AG04450 (cell line): ENCODE measurements around the gene MAPKAPK2. TPM values are rescaled to one million over a fixed set of nuclear protein-coding genes. Genes with fewer than 3 reads are reported as not detected.
A peak's percentile ranks its signal among the peaks of the same experiment; 100 is the strongest.

Source experiments
- CTCF ChIA-PET: fragments of 300-600, 350-600 bp; formaldehyde crosslinking; extraction: SDS; loops from one replicate; lab custom pipeline; 2022; ENCODE audit warnings: antibody characterized with exemption, inconsistent platforms; lab: Charles Lee
- POLR2A ChIA-PET: fragments of 350-600 bp; formaldehyde crosslinking; extraction: SDS; loops from one replicate; lab custom pipeline; 2021; ENCODE audit warnings: antibody characterized with exemption, inconsistent platforms; lab: Yijun Ruan, JAX
- DNase-seq: peaks from one replicate; pipeline ENCODE4 v3.0.0-alpha.2; 2011; ENCODE audit warnings: low read depth, low spot score
- H3K27ac ChIP-seq: one replicate; pipeline ENCODE4 v1.5.1; 2012; ENCODE audit warnings: low read depth, low read length, control low read depth
- H3K27me3 ChIP-seq: one replicate; pipeline ENCODE4 v1.6.0; 2012; ENCODE audit warnings: low read length; ENCODE audit not compliant: control insufficient read depth, insufficient read depth
- H3K4me3 ChIP-seq: 2 replicates; pipeline ENCODE4 v1.5.1; 2011; ENCODE audit warnings: mild to moderate bottlenecking, low read depth, low read length, control low read depth
- H3K9me3 ChIP-seq: 2 replicates; pipeline ENCODE4 v1.5.1; 2012; ENCODE audit warnings: low read length; ENCODE audit not compliant: control insufficient read depth, insufficient read depth
- CTCF ChIP-seq: IDR thresholded peaks from 2 replicates; pipeline ENCODE4 v1.5.1; 2011; ENCODE audit warnings: low read depth, low read length, control low read depth, inconsistent platforms
- polyA plus RNA-seq: library from polyadenylated mRNA; depleted of rRNA; stranded (reverse); fragments of >200 nt; gene quantifications from 2 replicates; pipeline ENCODE4 v1.2.3, GENCODE V29; 2011

Gene MAPKAPK2
- polyA plus RNA-seq, 1 experiment: 64.9 TPM

GRCh38 chr1:206662396-206663092, 22.2 kb upstream of the MAPKAPK2 start:
- ChIA-PET POLR2A (interaction anchor here (2.0 kb wide), 1 partner anchor 27 kb away, joined by 17 read pairs; the partner anchor contains the start of gene DYRK3), CTCF (interaction anchor here (0.7 to 11.0 kb wide), 29 partner anchors 8 to 250 kb away, joined by 3 to 202 read pairs (median 13); partner anchors contain the start of genes DYRK3 and EIF2D)
- no peak for TF ChIP-seq CTCF
- no peak overlapping the region for H3K27ac ChIP-seq
- H3K27me3 ChIP-seq: peaks cover 14% of the 10 kb centered on the region
- DNase-seq: no peak
- no peaks in the 10 kb centered on the region; the same call in 1 of the 2 replicates for H3K9me3 ChIP-seq
- H3K4me3 ChIP-seq: no peak overlapping the region

- ChIA-PET CTCF (interaction anchor here (0.5 to 11.0 kb wide), 55 partner anchors 9 to 427 kb away, joined by 3 to 202 read pairs (median 5); partner anchors contain the start of genes DYRK3, EIF2D and IL10), POLR2A (interaction anchor here (0.7 to 2.0 kb wide), 2 partner anchors 11 to 28 kb away, joined by 3 to 17 read pairs; partner anchors contain the start of gene DYRK3)
- no peak for DNase-seq
- no peak for TF ChIP-seq CTCF
- no peak overlapping the region for H3K27ac ChIP-seq
- H3K27me3 ChIP-seq: peaks cover 14% of the 10 kb centered on the region
- H3K4me3 ChIP-seq: no peak overlapping the region
- no peaks in the 10 kb centered on the region; the same call in 1 of the 2 replicates for H3K9me3 ChIP-seq
These were observed 21.3 kb upstream of the MAPKAPK2 start for GRCh38 chr1:206663362-206663761.

- ChIA-PET CTCF (interaction anchor here (0.5 to 11.0 kb wide), 58 partner anchors 9 to 426 kb away, joined by 3 to 202 read pairs (median 5); partner anchors contain the start of genes DYRK3, EIF2D and IL10), POLR2A (interaction anchor here (0.7 to 2.0 kb wide), 2 partner anchors 11 to 29 kb away, joined by 3 to 17 read pairs; partner anchors contain the start of gene DYRK3)
- H3K4me3 ChIP-seq: peak overlapping the region; percentile 31; the same call in 1 of the 2 replicates
- TF ChIP-seq CTCF: peak; percentile 82
- peaks cover 14% of the 10 kb centered on the region for H3K27me3 ChIP-seq
- H3K27ac ChIP-seq: no peak overlapping the region
- no peaks in the 10 kb centered on the region for H3K9me3 ChIP-seq
- peak; percentile 29 for DNase-seq
These were observed 20.7 kb upstream of the MAPKAPK2 start for GRCh38 chr1:206663832-206664652.

GRCh38 chr1:206664740-206665139, 20.0 kb upstream of the MAPKAPK2 start:
- no peak for DNase-seq
- Histone ChIP-seq H3K27ac (no peak overlapping the region), H3K4me3 (no peak overlapping the region), H3K27me3 (peaks cover 14% of the 10 kb centered on the region), H3K9me3 (no peaks in the 10 kb centered on the region)
- CTCF ChIA-PET: interaction anchor here (0.5 to 11.0 kb wide), 43 partner anchors 10 to 318 kb away, joined by 3 to 202 read pairs (median 9); partner anchors contain the start of genes DYRK3 and EIF2D
- no peak for TF ChIP-seq CTCF
- POLR2A ChIA-PET: interaction anchor here (2.0 kb wide), 1 partner anchor 30 kb away, joined by 17 read pairs; the partner anchor contains the start of gene DYRK3
